H1 (cell line): ENCODE measurements around the gene FMN2. TPM values are rescaled to one million over a fixed set of nuclear protein-coding genes. Genes with fewer than 3 reads are reported as not detected.

Experiments
- CTCF ChIA-PET: fragments of 300-600 bp; sonication (Branson Sonifier 250); formaldehyde crosslinking; loops from one replicate; lab custom pipeline; 2021; ENCODE audit not compliant: partially characterized antibody; lab: Charles Lee
- POLR2A ChIA-PET: fragments of 300-600 bp; sonication (Branson Sonifier 250); formaldehyde crosslinking; loops from one replicate; lab custom pipeline; 2021; ENCODE audit warnings: inconsistent platforms; ENCODE audit not compliant: partially characterized antibody; lab: Charles Lee
- DNase-seq, 2 experiments: peaks; one replicate each; pipeline versions ENCODE4 v3.0.0 to v3.0.0-alpha.2; 2010 to 2022; ENCODE audit warnings: low spot score in 2 of 2, low read depth in 1 of 2, mixed read lengths in 1 of 2
- FAIRE-seq: peaks from 2 replicates; lab custom pipeline; 2011; peaks lifted over from hg19 to GRCh38; lab: Jason Lieb, UNC
- H2AFZ ChIP-seq: 2 replicates; pipeline ENCODE4 v1.8.1; 2012; ENCODE audit warnings: low read length, inconsistent platforms
- H2AK5ac ChIP-seq: 2 replicates; pipeline ENCODE4 v1.6.1; 2013; ENCODE audit warnings: low read depth, low read length
- H2BK120ac ChIP-seq: replicated peaks from 2 replicates; pipeline ENCODE3; 2013; ENCODE audit warnings: low read depth, low read length, inconsistent platforms
- H2BK12ac ChIP-seq: 2 replicates; pipeline ENCODE4 v1.6.1; 2013; ENCODE audit warnings: low read depth, low read length
- H2BK15ac ChIP-seq: 2 replicates; pipeline ENCODE4 v1.6.1; 2013; ENCODE audit warnings: low read length
- H2BK20ac ChIP-seq: 2 replicates; pipeline ENCODE4 v1.6.1; 2013; ENCODE audit warnings: low read length
- H2BK5ac ChIP-seq: 2 replicates; pipeline ENCODE4 v1.6.1; 2013; ENCODE audit warnings: low read depth, low read length
- H3K14ac ChIP-seq: 2 replicates; pipeline ENCODE4 v1.6.1; 2013; ENCODE audit warnings: inconsistent platforms; ENCODE audit not compliant: insufficient read length
- H3K18ac ChIP-seq: 2 replicates; pipeline ENCODE4 v1.6.1; 2013; ENCODE audit warnings: low read length; ENCODE audit errors: extremely low read depth
- H3K23ac ChIP-seq: 2 replicates; pipeline ENCODE4 v1.6.1; 2013; ENCODE audit warnings: inconsistent platforms; ENCODE audit not compliant: insufficient read length
- H3K23me2 ChIP-seq: 2 replicates; pipeline ENCODE4 v1.6.1; 2013; ENCODE audit warnings: low read depth, low read length
- H3K27ac ChIP-seq: 2 replicates; pipeline ENCODE4 v1.6.1; 2011; ENCODE audit warnings: low read depth, low read length, inconsistent platforms
- H3K27me3 ChIP-seq, 4 experiments: replicated peaks in 1 of 4; 1 replicate in 1 of 4; 2 replicates in 3 of 4; pipeline versions ENCODE4 v1.6.1 to v1.8.1; 2011 to 2013; ENCODE audit warnings: low read length in 3 of 4, mild to moderate bottlenecking in 3 of 4, inconsistent platforms in 2 of 4, mixed read lengths in 2 of 4, moderate library complexity in 1 of 4; ENCODE audit not compliant: control insufficient read depth in 3 of 4, insufficient read depth in 3 of 4; ENCODE audit errors: extremely low read depth in 1 of 4
- H3K36me3 ChIP-seq, 4 experiments: 2 replicates each; pipeline versions ENCODE4 v1.6.1 to v1.8.1; 2011 to 2013; ENCODE audit warnings: mild to moderate bottlenecking in 4 of 4, low read length in 3 of 4, moderate library complexity in 2 of 4, control low read depth in 1 of 4, inconsistent platforms in 1 of 4; ENCODE audit not compliant: insufficient read depth in 4 of 4, control insufficient read depth in 2 of 4
- H3K4ac ChIP-seq: replicated peaks from 2 replicates; pipeline ENCODE3; 2013; ENCODE audit warnings: low read length, low read depth, mixed read lengths, inconsistent platforms; ENCODE audit not compliant: insufficient read length
- H3K4me1 ChIP-seq, 4 experiments: replicated peaks in 1 of 4; 1 replicate in 1 of 4; 2 replicates in 3 of 4; pipeline versions ENCODE4 v1.6.1 to v1.8.1; 2011 to 2013; ENCODE audit warnings: low read length in 3 of 4, inconsistent platforms in 2 of 4, mixed read lengths in 1 of 4; ENCODE audit not compliant: insufficient read depth in 4 of 4, control insufficient read depth in 3 of 4
- H3K4me2 ChIP-seq, 2 experiments: 2 replicates each; pipeline versions ENCODE4 v1.6.1 to v1.8.1; 2011 to 2013; ENCODE audit warnings: low read depth in 2 of 2, low read length in 2 of 2, control low read depth in 1 of 2, inconsistent platforms in 1 of 2, mild to moderate bottlenecking in 1 of 2; ENCODE audit not compliant: insufficient read depth in 1 of 2
- H3K4me3 ChIP-seq, 4 experiments: fragments of 200-600, 300-600 bp in 1 of 4; sonication (generic), shearing (Covaris generic), sonication (Bioruptor Twin) in 1 of 4; 2 replicates each; pipeline versions ENCODE4 v1.5.1 to v1.8.1; 2011 to 2016; ENCODE audit warnings: low read length in 4 of 4, low read depth in 3 of 4, control low read depth in 2 of 4, inconsistent platforms in 2 of 4, mild to moderate bottlenecking in 2 of 4, mixed read lengths in 1 of 4, moderate library complexity in 1 of 4; ENCODE audit not compliant: insufficient read depth in 2 of 4; ENCODE audit errors: extremely low read depth in 1 of 4
- H3K56ac ChIP-seq: replicated peaks from 2 replicates; pipeline ENCODE3; 2013; ENCODE audit warnings: low read depth, mild to moderate bottlenecking, mixed read lengths, low read length, inconsistent platforms; ENCODE audit not compliant: insufficient read length
- H3K79me1 ChIP-seq: 2 replicates; pipeline ENCODE4 v1.6.1; 2013; ENCODE audit warnings: low read depth, low read length, control low read depth
- H3K79me2 ChIP-seq, 2 experiments: 2 replicates each; pipeline versions ENCODE4 v1.6.1 to v1.8.1; 2012 to 2013; ENCODE audit warnings: low read length in 2 of 2, mild to moderate bottlenecking in 2 of 2, inconsistent platforms in 1 of 2; ENCODE audit not compliant: insufficient read depth in 2 of 2, control insufficient read depth in 1 of 2
- H3K9ac ChIP-seq, 4 experiments: replicated peaks in 1 of 4; 1 replicate in 1 of 4; 2 replicates in 3 of 4; pipeline versions ENCODE4 v1.6.1 to v1.8.1; 2011 to 2013; ENCODE audit warnings: low read depth in 3 of 4, low read length in 3 of 4, control low read depth in 2 of 4, mild to moderate bottlenecking in 2 of 4, moderate library complexity in 2 of 4, inconsistent platforms in 1 of 4; ENCODE audit errors: extremely low read depth in 1 of 4
- H3K9me3 ChIP-seq, 2 experiments: 2 replicates each; pipeline versions ENCODE4 v1.6.1 to v1.8.1; 2012 to 2013; ENCODE audit warnings: mild to moderate bottlenecking in 2 of 2, moderate library complexity in 2 of 2, control low read depth in 1 of 2, inconsistent platforms in 1 of 2, low read depth in 1 of 2, low read length in 1 of 2, mixed read lengths in 1 of 2; ENCODE audit not compliant: insufficient read depth in 2 of 2
- H4K20me1 ChIP-seq, 2 experiments: replicated peaks in 1 of 2; 2 replicates each; pipeline versions ENCODE3 to v1.8.1; 2011 to 2013; ENCODE audit warnings: inconsistent platforms in 2 of 2, low read length in 2 of 2, mild to moderate bottlenecking in 1 of 2; ENCODE audit not compliant: insufficient read depth in 2 of 2, control insufficient read depth in 1 of 2
- H4K5ac ChIP-seq: 2 replicates; pipeline ENCODE4 v1.6.1; 2013; ENCODE audit warnings: low read length, low read depth, mixed read lengths, inconsistent platforms; ENCODE audit not compliant: insufficient read length
- H4K8ac ChIP-seq: 2 replicates; pipeline ENCODE4 v1.8.0; 2013; ENCODE audit warnings: mild to moderate bottlenecking, moderate library complexity, low read length, inconsistent platforms; ENCODE audit not compliant: insufficient read depth; ENCODE audit errors: extremely low read depth
- H4K91ac ChIP-seq: replicated peaks from 2 replicates; pipeline ENCODE3; 2013; ENCODE audit warnings: low read length, mixed read lengths, inconsistent platforms; ENCODE audit not compliant: insufficient read length
- KDM1A ChIP-seq: fragments of 200-600, 300-600 bp; sonication (generic); IDR thresholded peaks from 2 replicates; pipeline ENCODE4 v1.7.1; 2016; ENCODE audit warnings: mild to moderate bottlenecking, low read length, borderline replicate concordance
- KDM5A ChIP-seq: fragments of 200-600 bp; IDR thresholded peaks from 2 replicates; pipeline ENCODE4 v1.7.1; 2012; ENCODE audit warnings: mild to moderate bottlenecking, low read length, inconsistent platforms, mixed read lengths
- NRF1 ChIP-seq: IDR thresholded peaks from 2 replicates; pipeline ENCODE4 v1.6.1; 2011; ENCODE audit warnings: mild to moderate bottlenecking, low read depth, low read length, improper control_type of control experiment
- POLR2AphosphoS5 ChIP-seq: IDR thresholded peaks from 2 replicates; pipeline ENCODE4 v1.6.1; 2011; ENCODE audit warnings: low read depth, low read length
- SP1 ChIP-seq: IDR thresholded peaks from 2 replicates; pipeline ENCODE4 v1.6.1; 2011; ENCODE audit warnings: low read depth, low read length
- SUZ12 ChIP-seq: fragments of 200-600 bp; sonication (generic); IDR thresholded peaks from 2 replicates; pipeline ENCODE4 v1.6.1; 2012; ENCODE audit warnings: mild to moderate bottlenecking, inconsistent platforms, low read length, moderate library complexity, mixed read lengths
- TBP ChIP-seq: IDR thresholded peaks from 2 replicates; pipeline ENCODE4 v1.6.1; 2011; ENCODE audit warnings: low read depth, low read length, improper control_type of control experiment
- YY1 ChIP-seq: IDR thresholded peaks from 2 replicates; pipeline ENCODE4 v1.6.1; 2011; ENCODE audit warnings: low read depth, mild to moderate bottlenecking, low read length
- WGBS, 2 experiments: shearing (Covaris generic) in 1 of 2; methylation state at CpG; one replicate each; pipeline versions ENCODE4 v1.1.6 to v1.1.7; 2013 to 2015; ENCODE audit warnings: low lambda C conversion rate in 2 of 2, mixed read lengths in 2 of 2, inconsistent platforms in 1 of 2, low coverage in 1 of 2, missing lambda C conversion rate in 1 of 2; ENCODE audit not compliant: insufficient replicate concordance in 2 of 2, insufficient coverage in 1 of 2, insufficient read length in 1 of 2; ENCODE audit errors: extremely low coverage in 1 of 2, missing lambda C conversion rate in 1 of 2; 5-methylcytosine and 5-hydroxymethylcytosine counted together
- polyA plus RNA-seq, 7 experiments: library from polyadenylated mRNA; depleted of rRNA in 3 of 7; stranded (reverse) in 5 of 7; unstranded in 2 of 7; fragments of >200 nt in 5 of 7; fragments of 200-250 nt in 2 of 7; gene quantifications; 1 replicate in 5 of 7; 2 replicates in 1 of 7; 4 replicates in 1 of 7; pipeline versions ENCODE4 v1.2.1 to v1.2.3, GENCODE V29; 2011 to 2013; ENCODE audit warnings: missing spikeins in 2 of 7, mixed read lengths in 2 of 7
- total RNA-seq: library from RNA; stranded (reverse); fragmentation: NEBNext Ultra II Directional; extraction: Animal tissue kit (Norgen Biotek cat#: 25700); gene quantifications from 2 replicates; pipeline ENCODE4 v1.2.1, GENCODE V29; 2021
- TF ChIP-seq, protein P1 (sequence below): IDR thresholded peaks from 2 replicates; pipeline ENCODE4 v1.6.1; 2012; ENCODE audit warnings: inconsistent platforms
- TF ChIP-seq, protein P2 (sequence below): IDR thresholded peaks from 2 replicates; pipeline ENCODE4 v1.6.1; 2012; ENCODE audit warnings: low read length, inconsistent platforms

Gene FMN2
- total and polyA plus RNA-seq, 2 of the 8 experiments (the other 6 are each of a cell fraction or from before 2014, with no cell fraction given): 0.83 to 2.0 TPM

DNA sequence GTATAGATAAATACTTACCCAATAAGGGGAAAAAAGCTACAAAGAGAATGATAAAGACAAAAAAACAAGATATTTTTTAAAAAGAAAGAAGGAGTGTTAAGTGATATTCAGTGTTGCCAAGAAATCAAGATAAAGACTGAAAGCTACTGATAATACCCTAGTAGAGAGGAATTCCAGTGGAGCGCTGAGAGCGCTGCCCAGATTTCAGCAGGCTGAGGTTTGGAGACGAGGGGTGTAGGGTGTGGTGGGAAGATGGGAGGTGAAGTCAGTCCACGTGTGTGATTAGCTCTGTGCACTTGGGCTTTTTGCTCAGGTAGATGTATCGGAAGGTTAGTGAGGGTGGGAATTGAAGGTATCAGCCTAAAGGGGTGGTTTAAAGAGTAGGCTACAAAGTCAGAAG lies 47.8 kb downstream of the FMN2 start:
- H2AFZ ChIP-seq: no peak overlapping the region
- WGBS, 2 experiments: 81% methylated on average over 5 of the region's 5 CpGs; no CpG with 5 or more reads in 1 of the 2 experiments
- H3K4ac ChIP-seq: no peak overlapping the region
- H3K4me1 ChIP-seq: peaks cover 0 to 3% (median 0%) of the 10 kb centered on the region in 4 experiments; a peak in 1 of 7 replicates
- DNase-seq: no peak
- H3K56ac ChIP-seq: no peak overlapping the region
- H3K79me1 ChIP-seq: no peaks in the 10 kb centered on the region
- no peaks in the 10 kb centered on the region for H3K79me2 ChIP-seq
- H3K23me2 ChIP-seq: no peaks in the 10 kb centered on the region
- H3K27ac ChIP-seq: no peak overlapping the region
- FAIRE-seq: no peak
- no peak overlapping the region for H2BK20ac ChIP-seq
- no peak overlapping the region for H3K14ac ChIP-seq
- POLR2A ChIA-PET: interaction anchor here (0.8 kb wide), 1 partner anchor 126 kb away, joined by 4 read pairs; no protein-coding TSS in a partner anchor
- TF ChIP-seq KDM5A (no peak), TBP (no peak), YY1 (no peak), SP1 (no peak), KDM1A (no peak), NRF1 (no peak), POLR2AphosphoS5 (no peak), SUZ12 (no peak)
- TF ChIP-seq, protein P1, sequence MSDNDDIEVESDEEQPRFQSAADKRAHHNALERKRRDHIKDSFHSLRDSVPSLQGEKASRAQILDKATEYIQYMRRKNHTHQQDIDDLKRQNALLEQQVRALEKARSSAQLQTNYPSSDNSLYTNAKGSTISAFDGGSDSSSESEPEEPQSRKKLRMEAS: no peak
- TF ChIP-seq, protein P2, sequence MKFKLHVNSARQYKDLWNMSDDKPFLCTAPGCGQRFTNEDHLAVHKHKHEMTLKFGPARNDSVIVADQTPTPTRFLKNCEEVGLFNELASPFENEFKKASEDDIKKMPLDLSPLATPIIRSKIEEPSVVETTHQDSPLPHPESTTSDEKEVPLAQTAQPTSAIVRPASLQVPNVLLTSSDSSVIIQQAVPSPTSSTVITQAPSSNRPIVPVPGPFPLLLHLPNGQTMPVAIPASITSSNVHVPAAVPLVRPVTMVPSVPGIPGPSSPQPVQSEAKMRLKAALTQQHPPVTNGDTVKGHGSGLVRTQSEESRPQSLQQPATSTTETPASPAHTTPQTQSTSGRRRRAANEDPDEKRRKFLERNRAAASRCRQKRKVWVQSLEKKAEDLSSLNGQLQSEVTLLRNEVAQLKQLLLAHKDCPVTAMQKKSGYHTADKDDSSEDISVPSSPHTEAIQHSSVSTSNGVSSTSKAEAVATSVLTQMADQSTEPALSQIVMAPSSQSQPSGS: no peak
- H4K5ac ChIP-seq: no peak overlapping the region
- H3K18ac ChIP-seq: no peak overlapping the region; the same call in 1 of the 2 replicates
- no peak overlapping the region for H3K4me3 ChIP-seq
- no peak overlapping the region for H3K23ac ChIP-seq
- no peaks in the 10 kb centered on the region for H4K20me1 ChIP-seq
- no peak overlapping the region for H2AK5ac ChIP-seq
- no peak overlapping the region for H3K9ac ChIP-seq
- CTCF ChIA-PET: interaction anchor here (0.9 to 3.1 kb wide), 6 partner anchors 10 to 135 kb away, joined by 3 to 18 read pairs (median 6); no protein-coding TSS in a partner anchor
- no peak overlapping the region for H2BK5ac ChIP-seq
- H3K4me2 ChIP-seq: no peak overlapping the region
- peak overlapping the region; percentile 56 for H4K91ac ChIP-seq
- H4K8ac ChIP-seq: no peak overlapping the region
- H3K27me3 ChIP-seq: no peaks in the 10 kb centered on the region
- no peaks in the 10 kb centered on the region for H3K36me3 ChIP-seq
- peak overlapping the region; percentile 68; the same call in 1 of the 2 replicates for H2BK12ac ChIP-seq
- H2BK120ac ChIP-seq: no peak overlapping the region
- no peaks in the 10 kb centered on the region for H3K9me3 ChIP-seq
- no peak overlapping the region for H2BK15ac ChIP-seq
